ENCODE results near the gene MRPS9.

GRCh38 chr2:105135436-105135835 lies 97.6 kb downstream of the MRPS9 start:
- TF ChIP-seq EZH2 (IDR thresholded peaks at IDR 0.05; ENCODE audit: borderline replicate concordance, low read depth, low read length, severe bottlenecking) (no peak), CTCF (IDR thresholded peaks at IDR 0.05; ENCODE audit: borderline replicate concordance, extremely low read depth, low read length, poor library complexity, severe bottlenecking) (no peak)

Measured in DND-41 (cell line).